ENCODE results near the gene FITM1. TPM values are rescaled to one million over a fixed set of nuclear protein-coding genes. Genes with fewer than 3 reads are reported as not detected.

FITM1 gene
- total RNA-seq, 2 donors from 2014 or later, result 1.1 TPM; not detected in 1

DNA sequence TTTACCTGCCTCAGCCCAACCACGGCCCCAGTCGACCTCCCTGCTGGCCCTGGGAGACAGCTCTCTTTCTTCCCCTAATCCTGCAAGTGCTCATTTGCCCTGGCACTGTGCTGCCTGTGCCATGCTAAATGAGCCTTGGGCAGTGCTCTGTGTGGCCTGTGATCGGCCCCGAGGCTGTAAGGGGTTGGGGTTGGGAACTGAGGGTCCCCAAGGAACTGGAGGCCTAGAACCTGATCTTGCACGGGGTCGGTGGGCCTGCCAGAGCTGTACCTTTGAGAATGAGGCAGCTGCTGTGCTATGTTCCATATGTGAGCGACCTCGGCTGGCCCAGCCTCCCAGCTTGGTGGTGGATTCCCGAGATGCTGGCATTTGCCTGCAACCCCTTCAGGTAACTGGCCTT is 19.6 kb downstream of the FITM1 start:
- peaks cover 20% of the 10 kb centered on the region for H3K4me1 Mint-ChIP-seq
- H3K27me3 Mint-ChIP-seq (ENCODE audit: insufficient read depth), result no peaks in the 10 kb centered on the region
- TF ChIP-seq, protein P1, sequence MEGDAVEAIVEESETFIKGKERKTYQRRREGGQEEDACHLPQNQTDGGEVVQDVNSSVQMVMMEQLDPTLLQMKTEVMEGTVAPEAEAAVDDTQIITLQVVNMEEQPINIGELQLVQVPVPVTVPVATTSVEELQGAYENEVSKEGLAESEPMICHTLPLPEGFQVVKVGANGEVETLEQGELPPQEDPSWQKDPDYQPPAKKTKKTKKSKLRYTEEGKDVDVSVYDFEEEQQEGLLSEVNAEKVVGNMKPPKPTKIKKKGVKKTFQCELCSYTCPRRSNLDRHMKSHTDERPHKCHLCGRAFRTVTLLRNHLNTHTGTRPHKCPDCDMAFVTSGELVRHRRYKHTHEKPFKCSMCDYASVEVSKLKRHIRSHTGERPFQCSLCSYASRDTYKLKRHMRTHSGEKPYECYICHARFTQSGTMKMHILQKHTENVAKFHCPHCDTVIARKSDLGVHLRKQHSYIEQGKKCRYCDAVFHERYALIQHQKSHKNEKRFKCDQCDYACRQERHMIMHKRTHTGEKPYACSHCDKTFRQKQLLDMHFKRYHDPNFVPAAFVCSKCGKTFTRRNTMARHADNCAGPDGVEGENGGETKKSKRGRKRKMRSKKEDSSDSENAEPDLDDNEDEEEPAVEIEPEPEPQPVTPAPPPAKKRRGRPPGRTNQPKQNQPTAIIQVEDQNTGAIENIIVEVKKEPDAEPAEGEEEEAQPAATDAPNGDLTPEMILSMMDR (conservative IDR thresholded peaks at IDR 0.05), result no peak
- Histone ChIP-seq H3K27me3 (ENCODE audit: control insufficient read depth, insufficient read depth, low read length, poor library complexity, severe bottlenecking) (no peaks in the 10 kb centered on the region), H3K9ac (ENCODE audit: extremely low read depth, low read length, poor library complexity, severe bottlenecking) (no peak overlapping the region), H3K9me3 (ENCODE audit: control insufficient read depth, low read length) (no peaks in the 10 kb centered on the region), H3K27ac (ENCODE audit: low read depth, low read length) (no peak overlapping the region), H3K4me3 (ENCODE audit: low read length) (no peak overlapping the region), H3K36me3 (ENCODE audit: control insufficient read depth, insufficient read depth, low read length) (peaks cover 50% of the 10 kb centered on the region), H3K4me1 (ENCODE audit: control insufficient read depth, insufficient read depth, low read length) (peaks cover 6% of the 10 kb centered on the region)
- 86 to 94% methylated on average over 6 to 9 of the region's 9 CpGs for WGBS, 2 experiments (ENCODE audit: insufficient coverage in 1 of 2, insufficient read length in 1 of 2)
- H3K36me3 Mint-ChIP-seq (ENCODE audit: low read depth), result peaks cover 48% of the 10 kb centered on the region
- no peaks in the 10 kb centered on the region for H3K9me3 Mint-ChIP-seq
- H3K27ac Mint-ChIP-seq, result no peak overlapping the region
- no peak overlapping the region for H3K4me3 Mint-ChIP-seq
- DNase-seq, result no peak

DNA sequence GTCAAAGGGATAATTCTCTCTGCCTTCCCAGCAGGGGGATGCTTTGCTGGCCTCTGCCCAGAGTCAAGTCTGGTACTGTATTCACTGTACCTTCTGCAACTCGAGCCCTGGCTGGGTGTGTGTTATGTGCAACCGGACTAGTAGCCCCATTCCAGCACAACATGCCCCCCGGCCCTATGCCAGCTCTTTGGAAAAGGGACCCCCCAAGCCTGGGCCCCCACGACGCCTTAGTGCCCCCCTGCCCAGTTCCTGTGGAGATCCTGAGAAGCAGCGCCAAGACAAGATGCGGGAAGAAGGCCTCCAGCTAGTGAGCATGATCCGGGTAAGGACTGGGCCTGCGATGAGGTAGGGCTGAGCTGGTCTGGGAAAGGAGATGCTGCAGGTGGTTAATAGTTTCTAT is 20.1 kb downstream of the FITM1 start:
- Histone ChIP-seq H3K4me3 (ENCODE audit: low read length) (no peak overlapping the region), H3K9me3 (ENCODE audit: control insufficient read depth, low read length) (no peaks in the 10 kb centered on the region), H3K27ac (ENCODE audit: low read depth, low read length) (no peak overlapping the region), H3K4me1 (ENCODE audit: control insufficient read depth, insufficient read depth, low read length) (peaks cover 6% of the 10 kb centered on the region), H3K9ac (ENCODE audit: extremely low read depth, low read length, poor library complexity, severe bottlenecking) (no peak overlapping the region), H3K36me3 (ENCODE audit: control insufficient read depth, insufficient read depth, low read length) (peaks cover 55% of the 10 kb centered on the region), H3K27me3 (ENCODE audit: control insufficient read depth, insufficient read depth, low read length, poor library complexity, severe bottlenecking) (no peaks in the 10 kb centered on the region)
- H3K4me1 Mint-ChIP-seq, result peaks cover 16% of the 10 kb centered on the region
- TF ChIP-seq, protein P1 (conservative IDR thresholded peaks at IDR 0.05), result no peak
- H3K27me3 Mint-ChIP-seq (ENCODE audit: insufficient read depth), result no peaks in the 10 kb centered on the region
- no peaks in the 10 kb centered on the region for H3K9me3 Mint-ChIP-seq
- peaks cover 53% of the 10 kb centered on the region for H3K36me3 Mint-ChIP-seq (ENCODE audit: low read depth)
- H3K27ac Mint-ChIP-seq, result no peak overlapping the region
- no peak overlapping the region for H3K4me3 Mint-ChIP-seq
- no peak for DNase-seq
- 97 to 99% methylated on average over 7 to 9 of the region's 9 CpGs for WGBS, 2 experiments (ENCODE audit: insufficient coverage in 1 of 2, insufficient read length in 1 of 2)

DNA sequence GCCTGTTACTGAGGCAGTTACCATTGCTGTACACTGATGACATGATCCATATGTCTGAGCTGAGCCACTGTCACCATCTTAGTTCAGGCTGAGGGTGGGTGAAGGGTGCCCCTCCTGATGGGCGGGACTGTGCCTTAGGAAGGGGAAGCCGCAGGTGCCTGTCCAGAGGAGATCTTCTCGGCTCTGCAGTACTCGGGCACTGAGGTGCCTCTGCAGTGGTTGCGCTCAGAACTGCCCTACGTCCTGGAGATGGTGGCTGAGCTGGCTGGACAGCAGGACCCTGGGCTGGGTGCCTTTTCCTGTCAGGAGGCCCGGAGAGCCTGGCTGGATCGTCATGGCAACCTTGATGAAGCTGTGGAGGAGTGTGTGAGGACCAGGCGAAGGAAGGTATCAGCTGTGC is 20.5 kb downstream of the FITM1 start:
- Histone ChIP-seq H3K36me3 (ENCODE audit: control insufficient read depth, insufficient read depth, low read length) (peaks cover 59% of the 10 kb centered on the region), H3K9me3 (ENCODE audit: control insufficient read depth, low read length) (no peaks in the 10 kb centered on the region), H3K27ac (ENCODE audit: low read depth, low read length) (no peak overlapping the region), H3K9ac (ENCODE audit: extremely low read depth, low read length, poor library complexity, severe bottlenecking) (no peak overlapping the region), H3K27me3 (ENCODE audit: control insufficient read depth, insufficient read depth, low read length, poor library complexity, severe bottlenecking) (no peaks in the 10 kb centered on the region), H3K4me3 (ENCODE audit: low read length) (no peak overlapping the region), H3K4me1 (ENCODE audit: control insufficient read depth, insufficient read depth, low read length) (peaks cover 6% of the 10 kb centered on the region)
- Mint-ChIP-seq H3K4me1 (peaks cover 12% of the 10 kb centered on the region), H3K36me3 (ENCODE audit: low read depth) (peaks cover 57% of the 10 kb centered on the region), H3K4me3 (no peak overlapping the region), H3K27ac (no peak overlapping the region), H3K27me3 (ENCODE audit: insufficient read depth) (no peaks in the 10 kb centered on the region), H3K9me3 (no peaks in the 10 kb centered on the region)
- WGBS, 2 experiments (ENCODE audit: insufficient coverage in 1 of 2, insufficient read length in 1 of 2), result 92 to 94% methylated on average over 4 to 9 of the region's 9 CpGs
- TF ChIP-seq, protein P1 (conservative IDR thresholded peaks at IDR 0.05), result no peak
- DNase-seq, result no peak
